H1 (cell line): ENCODE data around the gene PCYT1A. TPM values are rescaled to one million over a fixed set of nuclear protein-coding genes. Genes with fewer than 3 reads are reported as not detected.

Experiments used
- CTCF ChIA-PET: fragments of 300-600 bp; sonication (Branson Sonifier 250); formaldehyde crosslinking; loops from one replicate; lab custom pipeline; 2021; ENCODE audit not compliant: partially characterized antibody; lab: Charles Lee
- POLR2A ChIA-PET: fragments of 300-600 bp; sonication (Branson Sonifier 250); formaldehyde crosslinking; loops from one replicate; lab custom pipeline; 2021; ENCODE audit warnings: inconsistent platforms; ENCODE audit not compliant: partially characterized antibody; lab: Charles Lee
- DNase-seq, 2 experiments: peaks; one replicate each; pipeline versions ENCODE4 v3.0.0 to v3.0.0-alpha.2; 2010 to 2022; ENCODE audit warnings: low spot score in 2 of 2, low read depth in 1 of 2, mixed read lengths in 1 of 2
- FAIRE-seq: peaks from 2 replicates; lab custom pipeline; 2011; peaks lifted over from hg19 to GRCh38; lab: Jason Lieb, UNC
- H2AFZ ChIP-seq: 2 replicates; pipeline ENCODE4 v1.8.1; 2012; ENCODE audit warnings: low read length, inconsistent platforms
- H2AK5ac ChIP-seq: 2 replicates; pipeline ENCODE4 v1.6.1; 2013; ENCODE audit warnings: low read depth, low read length
- H2BK120ac ChIP-seq: replicated peaks from 2 replicates; pipeline ENCODE3; 2013; ENCODE audit warnings: low read depth, low read length, inconsistent platforms
- H2BK12ac ChIP-seq: 2 replicates; pipeline ENCODE4 v1.6.1; 2013; ENCODE audit warnings: low read depth, low read length
- H2BK15ac ChIP-seq: 2 replicates; pipeline ENCODE4 v1.6.1; 2013; ENCODE audit warnings: low read length
- H2BK20ac ChIP-seq: 2 replicates; pipeline ENCODE4 v1.6.1; 2013; ENCODE audit warnings: low read length
- H2BK5ac ChIP-seq: 2 replicates; pipeline ENCODE4 v1.6.1; 2013; ENCODE audit warnings: low read depth, low read length
- H3K14ac ChIP-seq: 2 replicates; pipeline ENCODE4 v1.6.1; 2013; ENCODE audit warnings: inconsistent platforms; ENCODE audit not compliant: insufficient read length
- H3K18ac ChIP-seq: 2 replicates; pipeline ENCODE4 v1.6.1; 2013; ENCODE audit warnings: low read length; ENCODE audit errors: extremely low read depth
- H3K23ac ChIP-seq: 2 replicates; pipeline ENCODE4 v1.6.1; 2013; ENCODE audit warnings: inconsistent platforms; ENCODE audit not compliant: insufficient read length
- H3K23me2 ChIP-seq: 2 replicates; pipeline ENCODE4 v1.6.1; 2013; ENCODE audit warnings: low read depth, low read length
- H3K27ac ChIP-seq: 2 replicates; pipeline ENCODE4 v1.6.1; 2011; ENCODE audit warnings: low read depth, low read length, inconsistent platforms
- H3K27me3 ChIP-seq, 4 experiments: replicated peaks in 1 of 4; 1 replicate in 1 of 4; 2 replicates in 3 of 4; pipeline versions ENCODE4 v1.6.1 to v1.8.1; 2011 to 2013; ENCODE audit warnings: low read length in 3 of 4, mild to moderate bottlenecking in 3 of 4, inconsistent platforms in 2 of 4, mixed read lengths in 2 of 4, moderate library complexity in 1 of 4; ENCODE audit not compliant: control insufficient read depth in 3 of 4, insufficient read depth in 3 of 4; ENCODE audit errors: extremely low read depth in 1 of 4
- H3K36me3 ChIP-seq, 4 experiments: 2 replicates each; pipeline versions ENCODE4 v1.6.1 to v1.8.1; 2011 to 2013; ENCODE audit warnings: mild to moderate bottlenecking in 4 of 4, low read length in 3 of 4, moderate library complexity in 2 of 4, control low read depth in 1 of 4, inconsistent platforms in 1 of 4; ENCODE audit not compliant: insufficient read depth in 4 of 4, control insufficient read depth in 2 of 4
- H3K4ac ChIP-seq: replicated peaks from 2 replicates; pipeline ENCODE3; 2013; ENCODE audit warnings: low read length, low read depth, mixed read lengths, inconsistent platforms; ENCODE audit not compliant: insufficient read length
- H3K4me1 ChIP-seq, 4 experiments: replicated peaks in 1 of 4; 1 replicate in 1 of 4; 2 replicates in 3 of 4; pipeline versions ENCODE4 v1.6.1 to v1.8.1; 2011 to 2013; ENCODE audit warnings: low read length in 3 of 4, inconsistent platforms in 2 of 4, mixed read lengths in 1 of 4; ENCODE audit not compliant: insufficient read depth in 4 of 4, control insufficient read depth in 3 of 4
- H3K4me2 ChIP-seq, 2 experiments: 2 replicates each; pipeline versions ENCODE4 v1.6.1 to v1.8.1; 2011 to 2013; ENCODE audit warnings: low read depth in 2 of 2, low read length in 2 of 2, control low read depth in 1 of 2, inconsistent platforms in 1 of 2, mild to moderate bottlenecking in 1 of 2; ENCODE audit not compliant: insufficient read depth in 1 of 2
- H3K4me3 ChIP-seq, 4 experiments: fragments of 200-600, 300-600 bp in 1 of 4; sonication (generic), shearing (Covaris generic), sonication (Bioruptor Twin) in 1 of 4; 2 replicates each; pipeline versions ENCODE4 v1.5.1 to v1.8.1; 2011 to 2016; ENCODE audit warnings: low read length in 4 of 4, low read depth in 3 of 4, control low read depth in 2 of 4, inconsistent platforms in 2 of 4, mild to moderate bottlenecking in 2 of 4, mixed read lengths in 1 of 4, moderate library complexity in 1 of 4; ENCODE audit not compliant: insufficient read depth in 2 of 4; ENCODE audit errors: extremely low read depth in 1 of 4
- H3K56ac ChIP-seq: replicated peaks from 2 replicates; pipeline ENCODE3; 2013; ENCODE audit warnings: low read depth, mild to moderate bottlenecking, mixed read lengths, low read length, inconsistent platforms; ENCODE audit not compliant: insufficient read length
- H3K79me1 ChIP-seq: 2 replicates; pipeline ENCODE4 v1.6.1; 2013; ENCODE audit warnings: low read depth, low read length, control low read depth
- H3K79me2 ChIP-seq, 2 experiments: 2 replicates each; pipeline versions ENCODE4 v1.6.1 to v1.8.1; 2012 to 2013; ENCODE audit warnings: low read length in 2 of 2, mild to moderate bottlenecking in 2 of 2, inconsistent platforms in 1 of 2; ENCODE audit not compliant: insufficient read depth in 2 of 2, control insufficient read depth in 1 of 2
- H3K9ac ChIP-seq, 4 experiments: replicated peaks in 1 of 4; 1 replicate in 1 of 4; 2 replicates in 3 of 4; pipeline versions ENCODE4 v1.6.1 to v1.8.1; 2011 to 2013; ENCODE audit warnings: low read depth in 3 of 4, low read length in 3 of 4, control low read depth in 2 of 4, mild to moderate bottlenecking in 2 of 4, moderate library complexity in 2 of 4, inconsistent platforms in 1 of 4; ENCODE audit errors: extremely low read depth in 1 of 4
- H3K9me3 ChIP-seq, 2 experiments: 2 replicates each; pipeline versions ENCODE4 v1.6.1 to v1.8.1; 2012 to 2013; ENCODE audit warnings: mild to moderate bottlenecking in 2 of 2, moderate library complexity in 2 of 2, control low read depth in 1 of 2, inconsistent platforms in 1 of 2, low read depth in 1 of 2, low read length in 1 of 2, mixed read lengths in 1 of 2; ENCODE audit not compliant: insufficient read depth in 2 of 2
- H4K20me1 ChIP-seq, 2 experiments: replicated peaks in 1 of 2; 2 replicates each; pipeline versions ENCODE3 to v1.8.1; 2011 to 2013; ENCODE audit warnings: inconsistent platforms in 2 of 2, low read length in 2 of 2, mild to moderate bottlenecking in 1 of 2; ENCODE audit not compliant: insufficient read depth in 2 of 2, control insufficient read depth in 1 of 2
- H4K5ac ChIP-seq: 2 replicates; pipeline ENCODE4 v1.6.1; 2013; ENCODE audit warnings: low read length, low read depth, mixed read lengths, inconsistent platforms; ENCODE audit not compliant: insufficient read length
- H4K8ac ChIP-seq: 2 replicates; pipeline ENCODE4 v1.8.0; 2013; ENCODE audit warnings: mild to moderate bottlenecking, moderate library complexity, low read length, inconsistent platforms; ENCODE audit not compliant: insufficient read depth; ENCODE audit errors: extremely low read depth
- H4K91ac ChIP-seq: replicated peaks from 2 replicates; pipeline ENCODE3; 2013; ENCODE audit warnings: low read length, mixed read lengths, inconsistent platforms; ENCODE audit not compliant: insufficient read length
- SIRT6 ChIP-seq: IDR thresholded peaks from one replicate; pipeline ENCODE4 v1.7.1; 2012; ENCODE audit warnings: low read length, inconsistent platforms
- WGBS, 2 experiments: shearing (Covaris generic) in 1 of 2; methylation state at CpG; one replicate each; pipeline versions ENCODE4 v1.1.6 to v1.1.7; 2013 to 2015; ENCODE audit warnings: low lambda C conversion rate in 2 of 2, mixed read lengths in 2 of 2, inconsistent platforms in 1 of 2, low coverage in 1 of 2, missing lambda C conversion rate in 1 of 2; ENCODE audit not compliant: insufficient replicate concordance in 2 of 2, insufficient coverage in 1 of 2, insufficient read length in 1 of 2; ENCODE audit errors: extremely low coverage in 1 of 2, missing lambda C conversion rate in 1 of 2; 5-methylcytosine and 5-hydroxymethylcytosine counted together
- polyA plus RNA-seq, 7 experiments: library from polyadenylated mRNA; depleted of rRNA in 3 of 7; stranded (reverse) in 5 of 7; unstranded in 2 of 7; fragments of >200 nt in 5 of 7; fragments of 200-250 nt in 2 of 7; gene quantifications; 1 replicate in 5 of 7; 2 replicates in 1 of 7; 4 replicates in 1 of 7; pipeline versions ENCODE4 v1.2.1 to v1.2.3, GENCODE V29; 2011 to 2013; ENCODE audit warnings: missing spikeins in 2 of 7, mixed read lengths in 2 of 7
- total RNA-seq: library from RNA; stranded (reverse); fragmentation: NEBNext Ultra II Directional; extraction: Animal tissue kit (Norgen Biotek cat#: 25700); gene quantifications from 2 replicates; pipeline ENCODE4 v1.2.1, GENCODE V29; 2021

The PCYT1A gene
- total and polyA plus RNA-seq, 2 of the 8 experiments (the other 6 are each of a cell fraction or from before 2014, with no cell fraction given), result 19.9 to 31.8 TPM

DNA sequence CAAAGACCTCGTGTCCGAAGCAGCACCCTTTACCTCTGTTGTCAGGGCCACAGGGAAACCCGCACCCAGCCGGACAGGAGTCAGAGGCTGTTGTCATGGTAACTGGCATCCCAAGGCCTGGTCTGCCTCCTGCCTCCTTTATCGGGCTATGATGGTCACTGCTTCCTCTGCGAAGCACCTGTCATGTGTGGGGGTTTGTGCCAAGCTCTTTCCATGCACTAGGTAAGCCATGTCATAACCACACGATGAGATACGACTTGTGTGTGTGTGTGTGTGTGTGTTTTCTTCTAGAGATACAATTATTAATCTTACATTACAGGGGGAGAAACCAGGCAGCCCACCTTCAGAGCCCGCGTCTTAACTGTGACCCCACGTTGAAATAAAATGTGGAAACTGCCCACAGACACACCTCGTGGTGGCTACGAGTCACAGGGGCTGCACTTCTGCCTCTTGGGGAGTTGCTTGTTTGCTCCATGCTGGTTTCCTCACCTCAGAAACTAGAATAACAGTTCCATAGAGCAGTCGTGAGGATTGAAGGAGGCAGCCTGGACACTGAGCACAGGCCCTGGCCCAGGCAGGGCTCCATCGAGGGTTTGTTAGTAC is 94.3 kb downstream of the PCYT1A start:
- H3K18ac ChIP-seq, result peak overlapping the region; percentile 83; the same call in 1 of the 2 replicates
- H3K27ac ChIP-seq, result peak overlapping the region; percentile 38; the same call in 1 of the 2 replicates
- WGBS, 2 experiments, result 95% methylated on average over 15 of the region's 15 CpGs; no CpG with 5 or more reads in 1 of the 2 experiments
- ChIA-PET POLR2A (interaction anchor here (1.0 to 1.2 kb wide), 2 partner anchors 113 to 129 kb away, joined by 3 to 11 read pairs; partner anchors contain the start of gene TFRC), CTCF (interaction anchor here (1.1 to 11.5 kb wide), 5 partner anchors 13 to 171 kb away, joined by 4 to 299 read pairs (median 11); no protein-coding TSS in a partner anchor)
- no peaks in the 10 kb centered on the region for H3K79me2 ChIP-seq
- no peaks in the 10 kb centered on the region for H3K36me3 ChIP-seq
- H2BK20ac ChIP-seq, result no peak overlapping the region
- no peak overlapping the region for H3K9ac ChIP-seq
- no peaks in the 10 kb centered on the region for H3K23me2 ChIP-seq
- FAIRE-seq (no peak), DNase-seq (no peak)
- H2BK12ac ChIP-seq, result peak overlapping the region; percentile 68; the same call in 1 of the 2 replicates
- H3K14ac ChIP-seq, result no peak overlapping the region
- no peak overlapping the region for H4K91ac ChIP-seq
- no peaks in the 10 kb centered on the region for H3K79me1 ChIP-seq
- H2AK5ac ChIP-seq, result peak overlapping the region; percentile 72; the same call in 1 of the 2 replicates
- no peak overlapping the region for H3K23ac ChIP-seq
- H3K4me2 ChIP-seq, result no peak overlapping the region
- H3K27me3 ChIP-seq, result no peaks in the 10 kb centered on the region
- peak overlapping the region; percentile 44 for H2BK5ac ChIP-seq
- H3K9me3 ChIP-seq, result no peaks in the 10 kb centered on the region
- H3K56ac ChIP-seq, result no peak overlapping the region
- H3K4me1 ChIP-seq, result peaks cover 0 to 8% (median 1%) of the 10 kb centered on the region in 4 experiments; a peak in 3 of 7 replicates
- H4K8ac ChIP-seq, result no peak overlapping the region
- no peak overlapping the region for H2AFZ ChIP-seq
- H3K4ac ChIP-seq, result peak overlapping the region; percentile 27
- peaks cover 0 to 2% of the 10 kb centered on the region in 2 experiments for H4K20me1 ChIP-seq
- H4K5ac ChIP-seq, result no peak overlapping the region
- H3K4me3 ChIP-seq, result no peak overlapping the region
- H2BK15ac ChIP-seq, result 0 out of 2 replicates have a peak overlapping the region, but pooled peaks have one; percentile 72
- TF ChIP-seq SIRT6, result no peak
- TF ChIP-seq, all 59 proteins: peak for 0
- no peak overlapping the region for H2BK120ac ChIP-seq
